ENCODE data around the gene KRTAP20-1. TPM values are rescaled to one million over a fixed set of nuclear protein-coding genes. Genes with fewer than 3 reads are reported as not detected.

Gene KRTAP20-1
- total and polyA plus RNA-seq, 2 donors: not detected

GRCh38 chr21:30600787-30601186, 15.4 kb upstream of the KRTAP20-1 start, which contains the start of gene KRTAP22-1:
Gene KRTAP22-1 (plus strand): TSS chr21:30601087.
- Histone ChIP-seq H3K4me3 (ENCODE audit: low read length in 2 of 2) (no peak within 1 kb of the TSS), H3K27me3 (ENCODE audit: control insufficient read depth in 2 of 2, insufficient read depth in 1 of 2, low read length in 1 of 2) (no peaks in the 10 kb centered on the region), H3K4me1 (ENCODE audit: control insufficient read depth in 2 of 2, insufficient read depth in 2 of 2, low read length in 2 of 2) (no peaks in the 10 kb centered on the region), H3K9me3 (ENCODE audit: control insufficient read depth in 2 of 2, insufficient read depth in 1 of 2, low read length in 1 of 2) (no peaks in the 10 kb centered on the region), H3K36me3 (ENCODE audit: control insufficient read depth in 2 of 2, insufficient read depth in 2 of 2, low read length in 1 of 2) (no peaks in the 10 kb centered on the region), H3K27ac (ENCODE audit: low read depth in 1 of 2, low read length in 1 of 2) (no peak within 1 kb of the TSS)
- WGBS: 94% methylated on average over 1 of the region's 1 CpG
- DNase-seq (ENCODE audit: low read depth in 6 of 9, low spot score in 9 of 9): no peak

- H3K27me3 ChIP-seq (ENCODE audit: control insufficient read depth in 2 of 2, insufficient read depth in 1 of 2, low read length in 1 of 2): no peaks in the 10 kb centered on the region
- H3K4me3 ChIP-seq (ENCODE audit: low read length in 2 of 2): no peak overlapping the region
- no peak for DNase-seq (ENCODE audit: low read depth in 6 of 9, low spot score in 9 of 9)
- H3K27ac ChIP-seq (ENCODE audit: low read depth in 1 of 2, low read length in 1 of 2): no peak overlapping the region
- H3K36me3 ChIP-seq (ENCODE audit: control insufficient read depth in 2 of 2, insufficient read depth in 2 of 2, low read length in 1 of 2): no peaks in the 10 kb centered on the region
- 95% methylated on average over 2 of the region's 2 CpGs for WGBS
- no peaks in the 10 kb centered on the region for H3K4me1 ChIP-seq (ENCODE audit: control insufficient read depth in 2 of 2, insufficient read depth in 2 of 2, low read length in 2 of 2)
- H3K9me3 ChIP-seq (ENCODE audit: control insufficient read depth in 2 of 2, insufficient read depth in 1 of 2, low read length in 1 of 2): no peaks in the 10 kb centered on the region
Observed at GRCh38 chr21:30605968-30606367, 10.3 kb upstream of the KRTAP20-1 start.

GRCh38 chr21:30612132-30612531, 4.1 kb upstream of the KRTAP20-1 start:
- Histone ChIP-seq H3K4me1 (ENCODE audit: control insufficient read depth in 2 of 2, insufficient read depth in 2 of 2, low read length in 2 of 2) (no peaks in the 10 kb centered on the region), H3K4me3 (ENCODE audit: low read length in 2 of 2) (no peak overlapping the region), H3K36me3 (ENCODE audit: control insufficient read depth in 2 of 2, insufficient read depth in 2 of 2, low read length in 1 of 2) (no peaks in the 10 kb centered on the region), H3K9me3 (ENCODE audit: control insufficient read depth in 2 of 2, insufficient read depth in 1 of 2, low read length in 1 of 2) (peaks cover 0 to 3% of the 10 kb centered on the region in 2 donors), H3K27ac (ENCODE audit: low read depth in 1 of 2, low read length in 1 of 2) (no peak overlapping the region), H3K27me3 (ENCODE audit: control insufficient read depth in 2 of 2, insufficient read depth in 1 of 2, low read length in 1 of 2) (no peaks in the 10 kb centered on the region)
- no peak for DNase-seq (ENCODE audit: low read depth in 6 of 9, low spot score in 9 of 9)
- 92% methylated on average over 2 of the region's 2 CpGs for WGBS

GRCh38 chr21:30613836-30614235, 2.4 kb upstream of the KRTAP20-1 start, which contains the start of gene KRTAP6-1:
Gene KRTAP6-1 (minus strand): TSS chr21:30613930. CDS start chr21:30613904, 26 bp downstream.
- Histone ChIP-seq H3K27me3 (ENCODE audit: control insufficient read depth in 2 of 2, insufficient read depth in 1 of 2, low read length in 1 of 2) (no peaks in the 10 kb centered on the region), H3K4me3 (ENCODE audit: low read length in 2 of 2) (no peak within 1 kb of the TSS), H3K4me1 (ENCODE audit: control insufficient read depth in 2 of 2, insufficient read depth in 2 of 2, low read length in 2 of 2) (no peaks in the 10 kb centered on the region), H3K9me3 (ENCODE audit: control insufficient read depth in 2 of 2, insufficient read depth in 1 of 2, low read length in 1 of 2) (peaks cover 0 to 3% of the 10 kb centered on the region in 2 donors), H3K36me3 (ENCODE audit: control insufficient read depth in 2 of 2, insufficient read depth in 2 of 2, low read length in 1 of 2) (no peaks in the 10 kb centered on the region), H3K27ac (ENCODE audit: low read depth in 1 of 2, low read length in 1 of 2) (no peak within 1 kb of the TSS)
- no peak for DNase-seq (ENCODE audit: low read depth in 6 of 9, low spot score in 9 of 9)
- 80% methylated on average over 2 of the region's 2 CpGs for WGBS

- H3K27ac ChIP-seq (ENCODE audit: low read depth in 1 of 2, low read length in 1 of 2): no peak overlapping the region
- no peaks in the 10 kb centered on the region for H3K36me3 ChIP-seq (ENCODE audit: control insufficient read depth in 2 of 2, insufficient read depth in 2 of 2, low read length in 1 of 2)
- no peak overlapping the region for H3K4me3 ChIP-seq (ENCODE audit: low read length in 2 of 2)
- no peak for DNase-seq (ENCODE audit: low read depth in 6 of 9, low spot score in 9 of 9)
- no peaks in the 10 kb centered on the region for H3K4me1 ChIP-seq (ENCODE audit: control insufficient read depth in 2 of 2, insufficient read depth in 2 of 2, low read length in 2 of 2)
- peaks cover 0 to 3% of the 10 kb centered on the region in 2 donors for H3K9me3 ChIP-seq (ENCODE audit: control insufficient read depth in 2 of 2, insufficient read depth in 1 of 2, low read length in 1 of 2)
- H3K27me3 ChIP-seq (ENCODE audit: control insufficient read depth in 2 of 2, insufficient read depth in 1 of 2, low read length in 1 of 2): no peaks in the 10 kb centered on the region
Observed at GRCh38 chr21:30615199-30615598, 1.0 kb upstream of the KRTAP20-1 start.

GRCh38 chr21:30620080-30620479, 3.9 kb downstream of the KRTAP20-1 start:
- Histone ChIP-seq H3K9me3 (ENCODE audit: control insufficient read depth in 2 of 2, insufficient read depth in 1 of 2, low read length in 1 of 2) (peaks cover 0 to 3% of the 10 kb centered on the region in 2 donors), H3K4me1 (ENCODE audit: control insufficient read depth in 2 of 2, insufficient read depth in 2 of 2, low read length in 2 of 2) (no peaks in the 10 kb centered on the region), H3K4me3 (ENCODE audit: low read length in 2 of 2) (no peak overlapping the region), H3K27ac (ENCODE audit: low read depth in 1 of 2, low read length in 1 of 2) (no peak overlapping the region), H3K27me3 (ENCODE audit: control insufficient read depth in 2 of 2, insufficient read depth in 1 of 2, low read length in 1 of 2) (no peaks in the 10 kb centered on the region), H3K36me3 (ENCODE audit: control insufficient read depth in 2 of 2, insufficient read depth in 2 of 2, low read length in 1 of 2) (no peaks in the 10 kb centered on the region)
- DNase-seq (ENCODE audit: low read depth in 6 of 9, low spot score in 9 of 9): no peak

GRCh38 chr21:30620522-30620921, 4.3 kb downstream of the KRTAP20-1 start, which contains the start of gene KRTAP20-4:
Gene KRTAP20-4 (plus strand): TSS chr21:30620627.
- DNase-seq (ENCODE audit: low read depth in 6 of 9, low spot score in 9 of 9): no peak
- H3K4me1 ChIP-seq (ENCODE audit: control insufficient read depth in 2 of 2, insufficient read depth in 2 of 2, low read length in 2 of 2): no peaks in the 10 kb centered on the region
- 95% methylated on average over 3 of the region's 3 CpGs for WGBS
- no peaks in the 10 kb centered on the region for H3K27me3 ChIP-seq (ENCODE audit: control insufficient read depth in 2 of 2, insufficient read depth in 1 of 2, low read length in 1 of 2)
- peaks cover 0 to 7% of the 10 kb centered on the region in 2 donors for H3K9me3 ChIP-seq (ENCODE audit: control insufficient read depth in 2 of 2, insufficient read depth in 1 of 2, low read length in 1 of 2)
- H3K27ac ChIP-seq (ENCODE audit: low read depth in 1 of 2, low read length in 1 of 2): no peak within 1 kb of the TSS
- H3K4me3 ChIP-seq (ENCODE audit: low read length in 2 of 2): no peak within 1 kb of the TSS
- H3K36me3 ChIP-seq (ENCODE audit: control insufficient read depth in 2 of 2, insufficient read depth in 2 of 2, low read length in 1 of 2): no peaks in the 10 kb centered on the region

- Histone ChIP-seq H3K4me1 (ENCODE audit: control insufficient read depth in 2 of 2, insufficient read depth in 2 of 2, low read length in 2 of 2) (no peaks in the 10 kb centered on the region), H3K36me3 (ENCODE audit: control insufficient read depth in 2 of 2, insufficient read depth in 2 of 2, low read length in 1 of 2) (no peaks in the 10 kb centered on the region), H3K27ac (ENCODE audit: low read depth in 1 of 2, low read length in 1 of 2) (no peak overlapping the region), H3K27me3 (ENCODE audit: control insufficient read depth in 2 of 2, insufficient read depth in 1 of 2, low read length in 1 of 2) (no peaks in the 10 kb centered on the region), H3K9me3 (ENCODE audit: control insufficient read depth in 2 of 2, insufficient read depth in 1 of 2, low read length in 1 of 2) (peaks cover 0 to 7% of the 10 kb centered on the region in 2 donors), H3K4me3 (ENCODE audit: low read length in 2 of 2) (no peak overlapping the region)
- WGBS: 97% methylated on average over 3 of the region's 3 CpGs
- DNase-seq (ENCODE audit: low read depth in 6 of 9, low spot score in 9 of 9): no peak
Observed at GRCh38 chr21:30623362-30623761, 7.1 kb downstream of the KRTAP20-1 start.

GRCh38 chr21:30625449-30626165, 9.4 kb downstream of the KRTAP20-1 start:
- Histone ChIP-seq H3K4me1 (ENCODE audit: control insufficient read depth in 2 of 2, insufficient read depth in 2 of 2, low read length in 2 of 2) (no peaks in the 10 kb centered on the region), H3K36me3 (ENCODE audit: control insufficient read depth in 2 of 2, insufficient read depth in 2 of 2, low read length in 1 of 2) (no peaks in the 10 kb centered on the region), H3K27me3 (ENCODE audit: control insufficient read depth in 2 of 2, insufficient read depth in 1 of 2, low read length in 1 of 2) (no peaks in the 10 kb centered on the region), H3K27ac (ENCODE audit: low read depth in 1 of 2, low read length in 1 of 2) (no peak overlapping the region), H3K9me3 (ENCODE audit: control insufficient read depth in 2 of 2, insufficient read depth in 1 of 2, low read length in 1 of 2) (peaks cover 0 to 7% of the 10 kb centered on the region in 2 donors), H3K4me3 (ENCODE audit: low read length in 2 of 2) (no peak overlapping the region)
- WGBS: 83% methylated on average over 4 of the region's 4 CpGs
- DNase-seq (ENCODE audit: low read depth in 6 of 9, low spot score in 9 of 9): no peak
